ENCODE data around the gene VPS37B. TPM values are rescaled to one million over a fixed set of nuclear protein-coding genes. Genes with fewer than 3 reads are reported as not detected.

The VPS37B gene
- total and polyA plus RNA-seq, 10 of the 15 experiments (the other 5 are each of a cell fraction or from before 2014, with no cell fraction given), result 0.66 to 68.6 (median 39.6) TPM

DNA sequence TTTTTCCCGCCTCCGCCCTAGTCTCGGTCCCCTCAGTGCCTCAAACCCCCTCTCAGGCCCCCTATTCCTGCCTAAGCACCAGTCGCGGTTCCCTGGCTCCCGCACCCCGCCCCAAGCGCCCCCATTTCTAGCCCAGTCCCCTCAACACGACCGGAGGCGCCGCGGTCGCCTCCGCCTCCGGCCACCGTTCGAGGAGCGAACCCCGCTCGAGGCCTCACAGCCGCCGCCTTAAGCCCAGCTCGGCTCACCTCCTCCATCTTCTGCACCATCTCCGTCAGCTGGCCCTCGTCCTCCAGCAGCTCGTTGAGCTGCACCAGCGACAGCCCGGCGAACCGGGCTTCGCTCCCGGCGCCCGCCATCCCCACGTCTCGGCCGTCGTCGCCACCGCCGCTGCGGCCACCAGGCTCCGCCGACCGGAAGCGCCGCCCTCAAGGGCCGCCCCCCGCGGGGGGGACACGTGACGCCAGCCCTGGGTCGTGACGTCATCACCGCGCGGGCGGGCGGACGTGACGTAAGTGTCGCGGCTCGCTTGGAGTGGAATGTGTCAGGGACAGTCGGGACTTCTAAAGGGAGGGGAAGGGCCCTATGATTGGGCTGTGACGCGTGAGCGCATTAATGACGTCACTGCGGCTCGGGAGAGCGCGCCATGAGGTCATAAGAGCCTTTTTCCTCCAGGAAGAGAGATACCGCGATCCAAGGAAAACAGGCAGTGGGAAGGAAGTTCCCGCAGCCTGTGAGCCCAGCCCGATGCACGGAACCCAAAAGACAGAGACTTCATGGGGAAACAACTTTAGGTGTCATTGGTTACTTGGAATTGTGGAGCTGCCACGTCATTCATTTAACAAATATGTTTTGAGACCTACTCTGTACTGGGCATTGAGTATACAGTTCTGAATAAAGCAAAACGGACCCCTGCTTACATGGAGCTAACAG lies at the start of gene VPS37B (continued):
- TF ChIP-seq SRF (IDR thresholded peaks at IDR 0.05; ENCODE audit: low read depth in 2 of 2, low read length in 2 of 2), result 0 out of 4 replicates have a peak, but pooled peaks of 1 of the 2 experiments have one; percentile 21
- peak; percentile 72 for TF ChIP-seq NR2F1 (conservative IDR thresholded peaks at IDR 0.05)
- TF ChIP-seq ZNF207 (IDR thresholded peaks at IDR 0.05; ENCODE audit: borderline replicate concordance), result peak; percentile 73; the same call in 1 of the 2 replicates
- TF ChIP-seq STAT1 (conservative IDR thresholded peaks at IDR 0.05), result peak; percentile 63; the same call in 1 of the 2 replicates
- TF ChIP-seq LARP7 (IDR thresholded peaks at IDR 0.05), result peak; percentile 97
- TF ChIP-seq CHD2 (IDR thresholded peaks at IDR 0.05; ENCODE audit: borderline replicate concordance, low read depth, low read length), result peak; percentile 63
- TF ChIP-seq, protein P1, sequence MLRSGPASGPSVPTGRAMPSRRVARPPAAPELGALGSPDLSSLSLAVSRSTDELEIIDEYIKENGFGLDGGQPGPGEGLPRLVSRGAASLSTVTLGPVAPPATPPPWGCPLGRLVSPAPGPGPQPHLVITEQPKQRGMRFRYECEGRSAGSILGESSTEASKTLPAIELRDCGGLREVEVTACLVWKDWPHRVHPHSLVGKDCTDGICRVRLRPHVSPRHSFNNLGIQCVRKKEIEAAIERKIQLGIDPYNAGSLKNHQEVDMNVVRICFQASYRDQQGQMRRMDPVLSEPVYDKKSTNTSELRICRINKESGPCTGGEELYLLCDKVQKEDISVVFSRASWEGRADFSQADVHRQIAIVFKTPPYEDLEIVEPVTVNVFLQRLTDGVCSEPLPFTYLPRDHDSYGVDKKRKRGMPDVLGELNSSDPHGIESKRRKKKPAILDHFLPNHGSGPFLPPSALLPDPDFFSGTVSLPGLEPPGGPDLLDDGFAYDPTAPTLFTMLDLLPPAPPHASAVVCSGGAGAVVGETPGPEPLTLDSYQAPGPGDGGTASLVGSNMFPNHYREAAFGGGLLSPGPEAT (IDR thresholded peaks at IDR 0.05; ENCODE audit: low read depth), result 0 out of 2 replicates have a peak, but pooled peaks have one; percentile 17
- TF ChIP-seq KDM1A (IDR thresholded peaks at IDR 0.05; ENCODE audit: borderline replicate concordance), result no peak
- TF ChIP-seq SUPT20H (IDR thresholded peaks at IDR 0.05; ENCODE audit: borderline replicate concordance, control insufficient read depth, low read depth, low read length), result no peak
- peak; percentile 96; the same call in 1 of the 2 replicates for TF ChIP-seq RB1 (IDR thresholded peaks at IDR 0.05; ENCODE audit: borderline replicate concordance)
- TF ChIP-seq ZSCAN29 (IDR thresholded peaks at IDR 0.05), result no peak
- TF ChIP-seq EED (IDR thresholded peaks at IDR 0.05; ENCODE audit: low read depth), result 0 out of 2 replicates have a peak, but pooled peaks have one; percentile 40
- TF ChIP-seq TBL1XR1 (IDR thresholded peaks at IDR 0.05; ENCODE audit: low read depth, low read length), result peak; percentile 56; the same call in 1 of the 2 replicates
- TF ChIP-seq ESRRA (IDR thresholded peaks at IDR 0.05; ENCODE audit: low read length), result peak; percentile 85; the same call in 1 of the 2 replicates
- peak; percentile 91 for TF ChIP-seq ZNF217 (IDR thresholded peaks at IDR 0.05)
- TF ChIP-seq, protein P2, sequence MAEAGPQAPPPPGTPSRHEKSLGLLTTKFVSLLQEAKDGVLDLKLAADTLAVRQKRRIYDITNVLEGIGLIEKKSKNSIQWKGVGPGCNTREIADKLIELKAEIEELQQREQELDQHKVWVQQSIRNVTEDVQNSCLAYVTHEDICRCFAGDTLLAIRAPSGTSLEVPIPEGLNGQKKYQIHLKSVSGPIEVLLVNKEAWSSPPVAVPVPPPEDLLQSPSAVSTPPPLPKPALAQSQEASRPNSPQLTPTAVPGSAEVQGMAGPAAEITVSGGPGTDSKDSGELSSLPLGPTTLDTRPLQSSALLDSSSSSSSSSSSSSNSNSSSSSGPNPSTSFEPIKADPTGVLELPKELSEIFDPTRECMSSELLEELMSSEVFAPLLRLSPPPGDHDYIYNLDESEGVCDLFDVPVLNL (IDR thresholded peaks at IDR 0.05; ENCODE audit: low read depth, low read length), result no peak
- no peak for TF ChIP-seq CHD1 (IDR thresholded peaks at IDR 0.05; ENCODE audit: low read depth, low read length)
- TF ChIP-seq, protein P3, sequence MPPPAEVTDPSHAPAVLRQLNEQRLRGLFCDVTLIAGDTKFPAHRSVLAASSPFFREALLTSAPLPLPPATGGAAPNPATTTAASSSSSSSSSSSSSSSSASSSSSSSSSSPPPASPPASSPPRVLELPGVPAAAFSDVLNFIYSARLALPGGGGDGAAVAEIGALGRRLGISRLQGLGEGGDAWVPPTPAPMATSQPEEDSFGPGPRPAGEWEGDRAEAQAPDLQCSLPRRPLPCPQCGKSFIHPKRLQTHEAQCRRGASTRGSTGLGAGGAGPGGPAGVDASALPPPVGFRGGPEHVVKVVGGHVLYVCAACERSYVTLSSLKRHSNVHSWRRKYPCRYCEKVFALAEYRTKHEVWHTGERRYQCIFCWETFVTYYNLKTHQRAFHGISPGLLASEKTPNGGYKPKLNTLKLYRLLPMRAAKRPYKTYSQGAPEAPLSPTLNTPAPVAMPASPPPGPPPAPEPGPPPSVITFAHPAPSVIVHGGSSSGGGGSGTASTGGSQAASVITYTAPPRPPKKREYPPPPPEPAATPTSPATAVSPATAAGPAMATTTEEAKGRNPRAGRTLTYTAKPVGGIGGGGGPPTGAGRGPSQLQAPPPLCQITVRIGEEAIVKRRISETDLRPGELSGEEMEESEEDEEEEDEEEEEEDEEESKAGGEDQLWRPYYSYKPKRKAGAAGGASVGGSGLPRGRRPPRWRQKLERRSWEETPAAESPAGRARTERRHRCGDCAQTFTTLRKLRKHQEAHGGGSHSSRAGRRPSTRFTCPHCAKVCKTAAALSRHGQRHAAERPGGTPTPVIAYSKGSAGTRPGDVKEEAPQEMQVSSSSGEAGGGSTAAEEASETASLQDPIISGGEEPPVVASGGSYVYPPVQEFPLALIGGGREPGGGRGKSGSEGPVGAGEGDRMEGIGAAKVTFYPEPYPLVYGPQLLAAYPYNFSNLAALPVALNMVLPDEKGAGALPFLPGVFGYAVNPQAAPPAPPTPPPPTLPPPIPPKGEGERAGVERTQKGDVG (CRISPR knock-in tag; IDR thresholded peaks at IDR 0.05), result 0 out of 2 replicates have a peak, but pooled peaks have one; percentile 52
- TF ChIP-seq, protein P4, sequence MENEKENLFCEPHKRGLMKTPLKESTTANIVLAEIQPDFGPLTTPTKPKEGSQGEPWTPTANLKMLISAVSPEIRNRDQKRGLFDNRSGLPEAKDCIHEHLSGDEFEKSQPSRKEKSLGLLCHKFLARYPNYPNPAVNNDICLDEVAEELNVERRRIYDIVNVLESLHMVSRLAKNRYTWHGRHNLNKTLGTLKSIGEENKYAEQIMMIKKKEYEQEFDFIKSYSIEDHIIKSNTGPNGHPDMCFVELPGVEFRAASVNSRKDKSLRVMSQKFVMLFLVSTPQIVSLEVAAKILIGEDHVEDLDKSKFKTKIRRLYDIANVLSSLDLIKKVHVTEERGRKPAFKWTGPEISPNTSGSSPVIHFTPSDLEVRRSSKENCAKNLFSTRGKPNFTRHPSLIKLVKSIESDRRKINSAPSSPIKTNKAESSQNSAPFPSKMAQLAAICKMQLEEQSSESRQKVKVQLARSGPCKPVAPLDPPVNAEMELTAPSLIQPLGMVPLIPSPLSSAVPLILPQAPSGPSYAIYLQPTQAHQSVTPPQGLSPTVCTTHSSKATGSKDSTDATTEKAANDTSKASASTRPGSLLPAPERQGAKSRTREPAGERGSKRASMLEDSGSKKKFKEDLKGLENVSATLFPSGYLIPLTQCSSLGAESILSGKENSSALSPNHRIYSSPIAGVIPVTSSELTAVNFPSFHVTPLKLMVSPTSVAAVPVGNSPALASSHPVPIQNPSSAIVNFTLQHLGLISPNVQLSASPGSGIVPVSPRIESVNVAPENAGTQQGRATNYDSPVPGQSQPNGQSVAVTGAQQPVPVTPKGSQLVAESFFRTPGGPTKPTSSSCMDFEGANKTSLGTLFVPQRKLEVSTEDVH (IDR thresholded peaks at IDR 0.05; ENCODE audit: low read depth, partially characterized antibody), result peak; percentile 83
- 0 out of 2 replicates have a peak, but pooled peaks have one; percentile 26 for TF ChIP-seq CBFB (IDR thresholded peaks at IDR 0.05; ENCODE audit: low read depth)
- no peak for TF ChIP-seq SIX5 (IDR thresholded peaks at IDR 0.05; ENCODE audit: low read depth, low read length, severe bottlenecking)

All from GM12878 (cell line).